ENCODE measurements around the gene SLC7A4. TPM values are rescaled to one million over a fixed set of nuclear protein-coding genes. Genes with fewer than 3 reads are reported as not detected.
A peak's percentile ranks its signal among the peaks of the same experiment; 100 is the strongest.

The SLC7A4 gene
- total RNA-seq, 2 experiments from 2014 or later = not detected

DNA sequence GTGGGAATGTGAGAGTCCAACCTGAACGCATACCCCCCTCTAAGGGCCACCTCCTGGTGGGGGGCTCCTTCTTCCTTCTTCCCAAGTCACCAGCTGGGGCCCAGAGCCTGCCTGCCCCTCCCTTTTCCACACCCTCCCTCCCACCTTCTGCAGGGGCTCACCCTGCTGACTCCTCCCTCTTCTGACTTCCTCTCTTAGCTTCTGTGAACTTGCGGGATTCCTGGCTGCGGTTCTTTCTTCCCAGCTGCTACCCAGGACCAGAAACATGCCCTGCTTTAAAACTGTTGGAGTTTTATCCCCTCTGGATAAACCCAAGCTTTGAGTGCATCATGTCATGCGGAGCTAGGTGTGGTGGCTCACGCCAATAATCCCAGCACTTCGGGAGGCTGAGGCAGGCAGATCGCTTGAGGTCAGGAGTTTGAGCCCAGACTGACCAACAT is 23.5 kb upstream of the SLC7A4 start:
- Histone ChIP-seq H4K20me1 (ENCODE audit: insufficient read depth, low read length) (no peaks in the 10 kb centered on the region), H3K4me2 (ENCODE audit: low read length) (peak overlapping the region; percentile 46; the same call in 1 of the 2 replicates), H3K9me2 (ENCODE audit: insufficient read depth, low read length) (no peaks in the 10 kb centered on the region), H3K9me3 (ENCODE audit: low read length) (no peaks in the 10 kb centered on the region), H3K27ac (ENCODE audit: low read depth, low read length, poor library complexity, severe bottlenecking) (no peak overlapping the region), H3K4me3 (ENCODE audit: low read depth, low read length, poor library complexity, severe bottlenecking) (no peak overlapping the region), H3K4me1 (ENCODE audit: insufficient read depth, low read length, poor library complexity, severe bottlenecking) (peaks cover 16% of the 10 kb centered on the region), H3K36me3 (ENCODE audit: insufficient read depth, low read length) (no peaks in the 10 kb centered on the region), H2AFZ (ENCODE audit: low read length) (0 out of 2 replicates have a peak overlapping the region, but pooled peaks have one; percentile 34), H3K79me2 (ENCODE audit: insufficient read depth, low read depth, low read length) (no peaks in the 10 kb centered on the region)
- BruUV-seq (replicated peaks) = no TSS peak
- no peak for TF ChIP-seq EZH2phosphoT487 (IDR thresholded peaks at IDR 0.05; ENCODE audit: borderline replicate concordance, low read depth, low read length)
- TF ChIP-seq, protein P1, sequence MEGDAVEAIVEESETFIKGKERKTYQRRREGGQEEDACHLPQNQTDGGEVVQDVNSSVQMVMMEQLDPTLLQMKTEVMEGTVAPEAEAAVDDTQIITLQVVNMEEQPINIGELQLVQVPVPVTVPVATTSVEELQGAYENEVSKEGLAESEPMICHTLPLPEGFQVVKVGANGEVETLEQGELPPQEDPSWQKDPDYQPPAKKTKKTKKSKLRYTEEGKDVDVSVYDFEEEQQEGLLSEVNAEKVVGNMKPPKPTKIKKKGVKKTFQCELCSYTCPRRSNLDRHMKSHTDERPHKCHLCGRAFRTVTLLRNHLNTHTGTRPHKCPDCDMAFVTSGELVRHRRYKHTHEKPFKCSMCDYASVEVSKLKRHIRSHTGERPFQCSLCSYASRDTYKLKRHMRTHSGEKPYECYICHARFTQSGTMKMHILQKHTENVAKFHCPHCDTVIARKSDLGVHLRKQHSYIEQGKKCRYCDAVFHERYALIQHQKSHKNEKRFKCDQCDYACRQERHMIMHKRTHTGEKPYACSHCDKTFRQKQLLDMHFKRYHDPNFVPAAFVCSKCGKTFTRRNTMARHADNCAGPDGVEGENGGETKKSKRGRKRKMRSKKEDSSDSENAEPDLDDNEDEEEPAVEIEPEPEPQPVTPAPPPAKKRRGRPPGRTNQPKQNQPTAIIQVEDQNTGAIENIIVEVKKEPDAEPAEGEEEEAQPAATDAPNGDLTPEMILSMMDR (conservative IDR thresholded peaks at IDR 0.05; ENCODE audit: low read length) = no peak
- CTCF ChIA-PET (ENCODE audit: unreplicated experiment) = interaction anchor here (0.5 to 0.6 kb wide), 2 partner anchors 41 to 248 kb away, joined by 3 read pairs; partner anchors contain the start of gene P2RX6
- intact Hi-C loops (cut with micrococcal nuclease; ENCODE audit: unreplicated experiment) = no loop called here
- DNase-seq (ENCODE audit: low spot score) = no peak
- POLR2A ChIA-PET = no interaction called here

DNA sequence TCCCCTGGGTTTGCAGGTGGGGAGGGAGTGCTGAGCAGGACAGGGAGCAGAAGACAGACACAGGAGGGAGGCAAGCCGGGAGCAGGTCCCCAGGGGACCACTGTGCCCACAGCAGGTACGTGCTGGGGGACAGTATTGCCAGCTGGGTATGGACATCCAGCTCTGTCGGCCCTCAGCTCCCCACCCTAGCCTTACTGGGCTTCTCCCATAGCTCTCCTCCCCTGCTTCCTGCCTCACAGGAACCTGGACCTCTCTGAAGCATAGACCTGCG is 23.1 kb upstream of the SLC7A4 start:
- H3K27ac ChIP-seq (ENCODE audit: low read depth, low read length, poor library complexity, severe bottlenecking) = no peak overlapping the region
- H3K4me1 ChIP-seq (ENCODE audit: insufficient read depth, low read length, poor library complexity, severe bottlenecking) = peaks cover 16% of the 10 kb centered on the region
- H3K79me2 ChIP-seq (ENCODE audit: insufficient read depth, low read depth, low read length) = no peaks in the 10 kb centered on the region
- BruUV-seq (replicated peaks) = no TSS peak
- H3K4me3 ChIP-seq (ENCODE audit: low read depth, low read length, poor library complexity, severe bottlenecking) = no peak overlapping the region
- no peaks in the 10 kb centered on the region for H4K20me1 ChIP-seq (ENCODE audit: insufficient read depth, low read length)
- POLR2A ChIA-PET = no interaction called here
- H2AFZ ChIP-seq (ENCODE audit: low read length) = 0 out of 2 replicates have a peak overlapping the region, but pooled peaks have one; percentile 34
- no peaks in the 10 kb centered on the region for H3K9me2 ChIP-seq (ENCODE audit: insufficient read depth, low read length)
- peak overlapping the region; percentile 46; the same call in 1 of the 2 replicates for H3K4me2 ChIP-seq (ENCODE audit: low read length)
- no peaks in the 10 kb centered on the region for H3K36me3 ChIP-seq (ENCODE audit: insufficient read depth, low read length)
- CTCF ChIA-PET (ENCODE audit: unreplicated experiment) = interaction anchor here (0.5 kb wide), 1 partner anchor 40 kb away, joined by 3 read pairs; the partner anchor contains the start of gene P2RX6
- TF ChIP-seq, protein P1 (conservative IDR thresholded peaks at IDR 0.05; ENCODE audit: low read length) = no peak
- TF ChIP-seq EZH2phosphoT487 (IDR thresholded peaks at IDR 0.05; ENCODE audit: borderline replicate concordance, low read depth, low read length) = no peak
- DNase-seq (ENCODE audit: low spot score) = no peak
- no peaks in the 10 kb centered on the region for H3K9me3 ChIP-seq (ENCODE audit: low read length)
- intact Hi-C loops (cut with micrococcal nuclease; ENCODE audit: unreplicated experiment) = no loop called here

DNA sequence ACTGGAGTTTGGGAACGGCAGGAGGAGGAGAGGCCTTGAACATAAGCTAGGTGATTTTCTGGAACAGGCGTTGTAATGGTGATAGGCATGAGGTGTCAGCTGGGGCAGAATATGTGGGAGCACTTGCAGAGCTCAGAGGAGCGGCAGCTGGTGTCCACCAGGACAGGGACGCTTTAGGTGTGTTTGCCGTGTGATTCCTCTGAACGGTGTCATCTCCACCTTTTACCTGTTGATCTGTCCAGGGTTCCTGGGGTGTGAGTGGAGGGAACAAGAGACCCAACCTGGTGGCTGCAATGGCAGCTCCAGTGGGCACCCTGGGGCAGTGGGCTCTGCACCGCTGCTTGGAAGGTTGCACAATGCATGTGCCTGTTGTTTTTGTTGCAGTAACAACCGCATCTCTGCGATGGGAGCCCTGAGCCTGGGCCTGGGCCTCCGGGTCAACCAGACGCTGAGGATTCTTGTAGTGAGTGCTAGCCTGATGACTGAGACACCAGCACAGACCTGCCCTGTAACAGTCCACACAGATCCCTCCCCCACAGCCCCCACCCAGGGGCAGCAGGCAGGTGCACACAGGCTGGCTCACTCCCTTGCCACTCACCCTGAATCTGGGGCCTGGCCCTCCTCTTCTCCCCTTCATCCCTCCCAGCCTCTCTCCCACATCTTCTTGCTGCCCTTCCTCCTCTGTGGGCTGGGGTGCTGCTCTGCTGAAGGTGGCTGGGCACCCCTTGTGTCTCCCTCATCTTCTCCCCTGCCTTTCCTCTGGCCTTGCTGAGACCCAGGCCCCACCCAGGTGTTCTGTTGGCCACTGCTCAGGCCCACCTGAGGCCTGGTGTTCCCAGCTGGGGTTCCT is 22.6 kb upstream of the SLC7A4 start:
- Histone ChIP-seq H3K27ac (ENCODE audit: low read depth, low read length, poor library complexity, severe bottlenecking) (no peak overlapping the region), H4K20me1 (ENCODE audit: insufficient read depth, low read length) (no peaks in the 10 kb centered on the region), H3K36me3 (ENCODE audit: insufficient read depth, low read length) (no peaks in the 10 kb centered on the region), H3K9me3 (ENCODE audit: low read length) (no peaks in the 10 kb centered on the region), H3K79me2 (ENCODE audit: insufficient read depth, low read depth, low read length) (no peaks in the 10 kb centered on the region), H3K4me3 (ENCODE audit: low read depth, low read length, poor library complexity, severe bottlenecking) (no peak overlapping the region), H3K9me2 (ENCODE audit: insufficient read depth, low read length) (no peaks in the 10 kb centered on the region), H3K4me1 (ENCODE audit: insufficient read depth, low read length, poor library complexity, severe bottlenecking) (peaks cover 16% of the 10 kb centered on the region), H3K4me2 (ENCODE audit: low read length) (no peak overlapping the region), H2AFZ (ENCODE audit: low read length) (no peak overlapping the region)
- CTCF ChIA-PET (ENCODE audit: unreplicated experiment) = interaction anchor here (0.6 kb wide), 1 partner anchor 491 kb away, joined by 3 read pairs; no protein-coding TSS in a partner anchor
- intact Hi-C loops (cut with micrococcal nuclease; ENCODE audit: unreplicated experiment) = no loop called here
- no peak for DNase-seq (ENCODE audit: low spot score)
- POLR2A ChIA-PET = no interaction called here
- TF ChIP-seq, protein P1 (conservative IDR thresholded peaks at IDR 0.05; ENCODE audit: low read length) = no peak
- TF ChIP-seq EZH2phosphoT487 (IDR thresholded peaks at IDR 0.05; ENCODE audit: borderline replicate concordance, low read depth, low read length) = no peak
- BruUV-seq (replicated peaks) = no TSS peak

Measured in OCI-LY7 (cell line).